Fibroblast of lung (primary cell): ENCODE results near the gene INPP5A. TPM values are rescaled to one million over a fixed set of nuclear protein-coding genes. Genes with fewer than 3 reads are reported as not detected.
"Not testable (repeated sequence)": the region's sequence is repeated elsewhere in the genome, so short reads cannot be mapped to it uniquely, and the experiment has no call there.

Source experiments
- DNase-seq, 2 donors: peaks; one replicate each; pipeline versions ENCODE4 v3.0.0 to v3.0.0-alpha.2; 2010; ENCODE audit warnings: low read depth in 2 of 2
- H2AFZ ChIP-seq: 2 replicates; pipeline ENCODE4 v1.5.1; 2012; ENCODE audit warnings: low read length, control low read depth, inconsistent platforms
- H3K27ac ChIP-seq: 2 replicates; pipeline ENCODE4 v1.5.1; 2011; ENCODE audit warnings: low read length, control low read depth; ENCODE audit not compliant: insufficient read depth
- H3K27me3 ChIP-seq: 2 replicates; pipeline ENCODE4 v1.5.1; 2011; ENCODE audit warnings: mild to moderate bottlenecking, low read length; ENCODE audit not compliant: control insufficient read depth, insufficient read depth
- H3K36me3 ChIP-seq: 2 replicates; pipeline ENCODE4 v1.5.1; 2011; ENCODE audit warnings: low read length; ENCODE audit not compliant: control insufficient read depth, insufficient read depth
- H3K4me1 ChIP-seq: 2 replicates; pipeline ENCODE4 v1.5.1; 2011; ENCODE audit warnings: low read length; ENCODE audit not compliant: control insufficient read depth, insufficient read depth; ENCODE audit errors: extremely low read depth
- H3K4me2 ChIP-seq: 2 replicates; pipeline ENCODE4 v1.5.1; 2011; ENCODE audit warnings: low read length, control low read depth; ENCODE audit not compliant: insufficient read depth; ENCODE audit errors: extremely low read depth
- H3K4me3 ChIP-seq, 4 experiments: fragments of 200-600 bp in 1 of 4; sonication (generic) in 1 of 4; replicated peaks in 1 of 4; 2 replicates each; pipeline ENCODE4 v1.5.1; 2011 to 2016; ENCODE audit warnings: low read length in 4 of 4, low read depth in 3 of 4, mild to moderate bottlenecking in 3 of 4, control low read depth in 2 of 4, inconsistent platforms in 1 of 4, mixed read lengths in 1 of 4; ENCODE audit not compliant: insufficient read depth in 1 of 4; ENCODE audit errors: control extremely low read depth in 1 of 4
- H3K79me2 ChIP-seq: 2 replicates; pipeline ENCODE4 v1.5.1; 2012; ENCODE audit warnings: mild to moderate bottlenecking, low read length, inconsistent platforms; ENCODE audit not compliant: control insufficient read depth, insufficient read depth
- H3K9ac ChIP-seq: 2 replicates; pipeline ENCODE4 v1.5.1; 2011; ENCODE audit warnings: mild to moderate bottlenecking, low read length, control low read depth; ENCODE audit not compliant: insufficient read depth
- H3K9me3 ChIP-seq: 2 replicates; pipeline ENCODE4 v1.5.1; 2012; ENCODE audit warnings: low read depth, low read length; ENCODE audit not compliant: control insufficient read depth, insufficient read depth
- H4K20me1 ChIP-seq: 2 replicates; pipeline ENCODE4 v1.5.1; 2011; ENCODE audit warnings: low read length; ENCODE audit not compliant: control insufficient read depth, insufficient read depth; ENCODE audit errors: extremely low read depth
- EZH2 ChIP-seq: IDR thresholded peaks from 2 replicates; pipeline ENCODE4 v1.5.1; 2012; ENCODE audit warnings: low read length, control low read depth, mild to moderate bottlenecking; ENCODE audit errors: missing control alignments
- polyA plus RNA-seq, 2 donors: library from polyadenylated mRNA; depleted of rRNA in 1 of 2; stranded (reverse) in 1 of 2; unstranded in 1 of 2; fragments of >200 nt; gene quantifications; 2 replicates each; pipeline ENCODE4 v1.2.1, GENCODE V29; 2011 to 2012; ENCODE audit warnings: missing spikeins in 1 of 2
- total RNA-seq: library from RNA; depleted of rRNA; stranded (reverse); fragments of >200 nt; gene quantifications from 2 replicates; pipeline ENCODE4 v1.2.1, GENCODE V29; 2014
- TF ChIP-seq, protein P1 (sequence below), 2 donors: IDR thresholded peaks in 1 of 2; conservative IDR thresholded peaks in 1 of 2; 1 replicate in 1 of 2; 2 replicates in 1 of 2; pipeline ENCODE4 v1.5.1; 2011 to 2012; ENCODE audit warnings: low read length in 2 of 2, control low read depth in 1 of 2, inconsistent platforms in 1 of 2, low read depth in 1 of 2, mild to moderate bottlenecking in 1 of 2

Gene INPP5A
- total and polyA plus RNA-seq, 2 donors (not counting 1 experiment from before 2014, with no cell fraction given), result 24.6 to 39.9 TPM

DNA sequence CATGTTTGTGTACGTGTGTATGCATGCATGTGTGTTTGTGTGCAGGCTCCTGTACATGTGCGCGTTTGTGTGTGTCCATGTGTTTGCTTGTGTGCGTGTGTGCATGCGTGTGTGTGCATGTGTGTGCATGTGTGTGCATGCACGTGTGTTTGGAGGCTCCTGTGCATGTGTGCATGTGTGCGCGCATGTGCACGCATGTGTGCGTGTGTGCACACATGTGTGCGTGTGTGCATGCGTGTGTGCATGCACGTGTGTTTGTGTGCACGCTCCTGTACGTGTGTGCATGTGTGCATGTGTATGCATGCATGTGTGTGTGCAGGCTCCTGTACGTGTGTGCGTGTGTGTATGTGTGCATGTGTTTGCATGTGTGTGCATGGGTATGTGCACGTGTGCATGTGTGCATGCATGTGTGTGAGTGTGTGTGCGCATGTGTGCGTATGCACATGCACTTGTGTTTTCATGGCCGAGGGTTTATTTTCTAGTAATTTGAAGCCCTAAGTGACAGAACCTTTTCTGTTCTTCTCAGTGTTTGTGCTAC lies 59.2 kb downstream of the INPP5A start:
- Histone ChIP-seq H3K27me3 (peaks cover 2% of the 10 kb centered on the region), H3K79me2 (peaks cover 24% of the 10 kb centered on the region), H4K20me1 (peaks cover 3% of the 10 kb centered on the region), H3K4me3 (no peak overlapping the region), H3K27ac (no peak overlapping the region), H2AFZ (no peak overlapping the region), H3K9ac (no peak overlapping the region), H3K36me3 (no peaks in the 10 kb centered on the region), H3K9me3 (no peaks in the 10 kb centered on the region), H3K4me2 (no peak overlapping the region), H3K4me1 (no peaks in the 10 kb centered on the region)
- DNase-seq, result no peak
- TF ChIP-seq, protein P1, sequence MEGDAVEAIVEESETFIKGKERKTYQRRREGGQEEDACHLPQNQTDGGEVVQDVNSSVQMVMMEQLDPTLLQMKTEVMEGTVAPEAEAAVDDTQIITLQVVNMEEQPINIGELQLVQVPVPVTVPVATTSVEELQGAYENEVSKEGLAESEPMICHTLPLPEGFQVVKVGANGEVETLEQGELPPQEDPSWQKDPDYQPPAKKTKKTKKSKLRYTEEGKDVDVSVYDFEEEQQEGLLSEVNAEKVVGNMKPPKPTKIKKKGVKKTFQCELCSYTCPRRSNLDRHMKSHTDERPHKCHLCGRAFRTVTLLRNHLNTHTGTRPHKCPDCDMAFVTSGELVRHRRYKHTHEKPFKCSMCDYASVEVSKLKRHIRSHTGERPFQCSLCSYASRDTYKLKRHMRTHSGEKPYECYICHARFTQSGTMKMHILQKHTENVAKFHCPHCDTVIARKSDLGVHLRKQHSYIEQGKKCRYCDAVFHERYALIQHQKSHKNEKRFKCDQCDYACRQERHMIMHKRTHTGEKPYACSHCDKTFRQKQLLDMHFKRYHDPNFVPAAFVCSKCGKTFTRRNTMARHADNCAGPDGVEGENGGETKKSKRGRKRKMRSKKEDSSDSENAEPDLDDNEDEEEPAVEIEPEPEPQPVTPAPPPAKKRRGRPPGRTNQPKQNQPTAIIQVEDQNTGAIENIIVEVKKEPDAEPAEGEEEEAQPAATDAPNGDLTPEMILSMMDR (conservative IDR thresholded peaks at IDR 0.05 in 1 of 2, IDR thresholded peaks at IDR 0.05 in 1 of 2; ENCODE audit: low read depth in 1 of 2, low read length in 2 of 2), result no peak
- TF ChIP-seq EZH2, result no peak

DNA sequence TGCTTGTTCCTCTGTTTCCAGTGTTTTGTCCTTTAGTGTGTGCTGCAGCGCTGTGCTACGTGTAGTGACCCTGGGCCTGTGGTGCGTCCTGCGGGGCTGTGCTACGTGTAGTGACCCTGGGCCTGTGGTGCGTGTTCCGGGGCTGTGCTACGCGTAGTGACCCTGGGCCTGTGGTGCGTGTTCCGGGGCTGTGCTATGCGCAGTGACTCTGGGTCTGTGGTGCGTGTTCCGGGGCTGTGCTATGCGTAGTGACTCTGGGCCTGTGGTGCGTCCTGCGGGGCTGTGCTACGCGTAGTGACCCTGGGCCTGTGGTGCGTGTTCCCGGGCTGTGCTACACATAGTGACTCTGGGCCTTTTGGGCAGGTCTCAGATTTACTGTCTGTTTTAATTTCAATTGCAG lies 60.1 kb downstream of the INPP5A start:
- Histone ChIP-seq H3K4me1 (no peaks in the 10 kb centered on the region), H3K9me3 (no peaks in the 10 kb centered on the region), H3K79me2 (peaks cover 22% of the 10 kb centered on the region), H3K9ac (no peak overlapping the region), H3K36me3 (no peaks in the 10 kb centered on the region), H3K4me3 (no peak overlapping the region), H3K27me3 (peaks cover 2% of the 10 kb centered on the region), H3K27ac (no peak overlapping the region), H2AFZ (no peak overlapping the region), H3K4me2 (no peak overlapping the region), H4K20me1 (no peaks in the 10 kb centered on the region)
- TF ChIP-seq EZH2, result no peak
- TF ChIP-seq, protein P1 (conservative IDR thresholded peaks at IDR 0.05 in 1 of 2, IDR thresholded peaks at IDR 0.05 in 1 of 2; ENCODE audit: low read depth in 1 of 2, low read length in 2 of 2), result no peak
- no peak for DNase-seq

DNA sequence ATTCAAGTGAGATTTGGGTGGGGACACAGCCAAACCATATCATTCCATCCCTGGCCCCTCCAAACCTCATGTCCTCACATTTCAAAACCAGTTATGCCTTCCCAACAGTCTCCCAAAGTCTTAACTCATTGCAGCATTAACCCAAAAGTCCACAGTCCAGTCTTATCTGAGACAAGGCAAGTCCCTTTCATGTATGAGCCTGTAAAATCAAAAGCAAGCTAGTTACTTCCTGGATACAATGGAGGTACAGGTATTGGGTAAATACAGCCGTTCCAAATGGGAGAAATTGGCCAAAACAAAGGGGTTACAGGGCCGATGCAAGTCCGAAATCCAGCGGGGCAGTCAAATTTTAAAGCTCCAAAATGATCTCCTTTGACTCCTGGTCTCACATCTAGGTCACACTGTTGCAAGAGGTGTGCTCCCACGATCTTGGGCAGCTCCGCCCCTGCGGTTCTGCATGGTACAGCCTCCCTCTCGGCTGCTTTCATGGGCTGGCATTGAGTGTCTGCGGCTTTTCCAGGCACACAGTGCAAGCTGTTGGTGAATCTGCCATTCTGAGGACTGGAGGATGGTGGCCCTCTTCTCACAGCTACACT lies 61.5 kb downstream of the INPP5A start:
- not testable (repeated sequence) for H3K9ac ChIP-seq, H3K4me2 ChIP-seq, H3K9me3 ChIP-seq, H3K4me1 ChIP-seq, H3K27me3 ChIP-seq, H3K4me3 ChIP-seq, H3K27ac ChIP-seq, H4K20me1 ChIP-seq, H3K36me3 ChIP-seq, H2AFZ ChIP-seq, DNase-seq
- peaks cover 18% of the 10 kb centered on the region for H3K79me2 ChIP-seq
